GM12878 (cell line): Measurements from ENCODE around the gene RAD51B.

Experiments used
- CREM ChIP-seq: IDR thresholded peaks from 2 replicates; pipeline ENCODE4 v1.6.1; 2014; ENCODE audit warnings: antibody characterized with exemption, low read depth
- CTCF ChIP-seq, 3 experiments: IDR thresholded peaks in 2 of 3; conservative IDR thresholded peaks in 1 of 3; 2 replicates each; pipeline ENCODE4 v1.5.1; 2011; ENCODE audit warnings: low read depth in 3 of 3, low read length in 3 of 3, mild to moderate bottlenecking in 3 of 3, control low read depth in 2 of 3, moderate library complexity in 2 of 3, inconsistent platforms in 1 of 3, mixed read lengths in 1 of 3; ENCODE audit not compliant: control insufficient read depth in 2 of 3, insufficient read depth in 1 of 3; ENCODE audit errors: extremely low read depth in 1 of 3
- EZH2 ChIP-seq: IDR thresholded peaks from 2 replicates; pipeline ENCODE4 v1.6.1; 2012; ENCODE audit warnings: low read depth, mild to moderate bottlenecking, control low read depth, inconsistent platforms, low read length, borderline replicate concordance; ENCODE audit not compliant: control insufficient read depth
- FOXM1 ChIP-seq: IDR thresholded peaks from 2 replicates; pipeline ENCODE4 v1.6.1; 2012; ENCODE audit warnings: low read depth, mild to moderate bottlenecking, inconsistent platforms, low read length, moderate library complexity
- MXI1 ChIP-seq: fragments of 150-350 bp; IDR thresholded peaks from 2 replicates; pipeline ENCODE4 v1.6.1; 2011; ENCODE audit warnings: low read depth, mild to moderate bottlenecking, inconsistent platforms, low read length, improper control_type of control experiment
- NFIC ChIP-seq: IDR thresholded peaks from 2 replicates; pipeline ENCODE4 v1.6.1; 2012; ENCODE audit warnings: low read depth, mild to moderate bottlenecking, inconsistent platforms, low read length, moderate library complexity
- RAD21 ChIP-seq: IDR thresholded peaks from 2 replicates; pipeline ENCODE4 v1.6.1; 2011; ENCODE audit warnings: mild to moderate bottlenecking, low read depth, low read length, moderate library complexity; ENCODE audit not compliant: insufficient read depth
- RCOR1 ChIP-seq: conservative IDR thresholded peaks from 2 replicates; pipeline ENCODE4 v1.6.1; 2012; ENCODE audit warnings: low read depth, low read length, improper control_type of control experiment
- RFX5 ChIP-seq: IDR thresholded peaks from 2 replicates; pipeline ENCODE4 v1.6.1; 2011; ENCODE audit warnings: low read depth, low read length, improper control_type of control experiment
- TAF1 ChIP-seq: IDR thresholded peaks from 2 replicates; pipeline ENCODE4 v1.6.1; 2011; ENCODE audit warnings: mild to moderate bottlenecking, low read depth, low read length, borderline replicate concordance
- ZNF274 ChIP-seq: IDR thresholded peaks from one replicate; pipeline ENCODE4 v1.8.0; 2011; ENCODE audit not compliant: insufficient read length, insufficient read depth
- TF ChIP-seq, protein P1 (sequence below): fragments of 450-650 bp; IDR thresholded peaks from 2 replicates; pipeline ENCODE4 v1.6.1; 2018; ENCODE audit warnings: borderline replicate concordance, mild to moderate bottlenecking; ENCODE audit not compliant: partially characterized antibody
- TF ChIP-seq, protein P2 (sequence below): IDR thresholded peaks from 2 replicates; pipeline ENCODE4 v1.6.1; 2011; ENCODE audit warnings: low read depth, low read length, improper control_type of control experiment, borderline replicate concordance

GRCh38 chr14:68492381-68493151 is 673.0 kb downstream of the RAD51B start:
- TF ChIP-seq RAD21 = no peak
- no peak for TF ChIP-seq ZNF274
- no peak for TF ChIP-seq MXI1
- no peak for TF ChIP-seq NFIC
- TF ChIP-seq RFX5 = no peak
- TF ChIP-seq TAF1 = no peak
- no peak for TF ChIP-seq RCOR1
- TF ChIP-seq FOXM1 = no peak
- no peak for TF ChIP-seq EZH2
- TF ChIP-seq CREM = no peak
- TF ChIP-seq CTCF (IDR thresholded peaks at IDR 0.05 in 2 of 3, conservative IDR thresholded peaks at IDR 0.05 in 1 of 3; ENCODE audit: control insufficient read depth in 2 of 3, extremely low read depth in 1 of 3, insufficient read depth in 1 of 3, low read depth in 3 of 3, low read length in 3 of 3) = no peak
- TF ChIP-seq, protein P1, sequence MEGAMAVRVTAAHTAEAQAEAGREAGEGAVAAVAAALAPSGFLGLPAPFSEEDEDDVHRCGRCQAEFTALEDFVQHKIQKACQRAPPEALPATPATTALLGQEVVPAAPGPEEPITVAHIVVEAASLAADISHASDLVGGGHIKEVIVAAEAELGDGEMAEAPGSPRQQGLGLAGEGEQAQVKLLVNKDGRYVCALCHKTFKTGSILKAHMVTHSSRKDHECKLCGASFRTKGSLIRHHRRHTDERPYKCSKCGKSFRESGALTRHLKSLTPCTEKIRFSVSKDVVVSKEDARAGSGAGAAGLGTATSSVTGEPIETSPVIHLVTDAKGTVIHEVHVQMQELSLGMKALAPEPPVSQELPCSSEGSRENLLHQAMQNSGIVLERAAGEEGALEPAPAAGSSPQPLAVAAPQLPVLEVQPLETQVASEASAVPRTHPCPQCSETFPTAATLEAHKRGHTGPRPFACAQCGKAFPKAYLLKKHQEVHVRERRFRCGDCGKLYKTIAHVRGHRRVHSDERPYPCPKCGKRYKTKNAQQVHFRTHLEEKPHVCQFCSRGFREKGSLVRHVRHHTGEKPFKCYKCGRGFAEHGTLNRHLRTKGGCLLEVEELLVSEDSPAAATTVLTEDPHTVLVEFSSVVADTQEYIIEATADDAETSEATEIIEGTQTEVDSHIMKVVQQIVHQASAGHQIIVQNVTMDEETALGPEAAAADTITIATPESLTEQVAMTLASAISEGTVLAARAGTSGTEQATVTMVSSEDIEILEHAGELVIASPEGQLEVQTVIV = no peak
- TF ChIP-seq, protein P2, sequence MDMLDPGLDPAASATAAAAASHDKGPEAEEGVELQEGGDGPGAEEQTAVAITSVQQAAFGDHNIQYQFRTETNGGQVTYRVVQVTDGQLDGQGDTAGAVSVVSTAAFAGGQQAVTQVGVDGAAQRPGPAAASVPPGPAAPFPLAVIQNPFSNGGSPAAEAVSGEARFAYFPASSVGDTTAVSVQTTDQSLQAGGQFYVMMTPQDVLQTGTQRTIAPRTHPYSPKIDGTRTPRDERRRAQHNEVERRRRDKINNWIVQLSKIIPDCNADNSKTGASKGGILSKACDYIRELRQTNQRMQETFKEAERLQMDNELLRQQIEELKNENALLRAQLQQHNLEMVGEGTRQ = no peak
